ENCODE data around the gene METTL25. TPM values are rescaled to one million over a fixed set of nuclear protein-coding genes. Genes with fewer than 3 reads are reported as not detected.

METTL25 gene
- total and polyA plus RNA-seq, 4 donors: 2.6 to 25.1 (median 8.6) TPM

GRCh38 chr12:82383930-82384552 lies 25.7 kb downstream of the METTL25 start:
- Histone ChIP-seq H3K9me3 (ENCODE audit: control insufficient read depth in 4 of 4, insufficient read depth in 3 of 4, low read length in 3 of 4) (no peaks in the 10 kb centered on the region), H3K4me3 (no peak overlapping the region), H3K27ac (ENCODE audit: low read depth in 1 of 2, low read length in 1 of 2) (no peak overlapping the region), H3K27me3 (ENCODE audit: control insufficient read depth in 3 of 3, insufficient read depth in 3 of 3, low read length in 2 of 3) (no peaks in the 10 kb centered on the region), H3K4me1 (ENCODE audit: control insufficient read depth in 5 of 5, insufficient read depth in 5 of 5, low read length in 5 of 5) (peaks cover 0 to 2% (median 0%) of the 10 kb centered on the region in 5 donors), H3K9ac (ENCODE audit: insufficient read depth in 1 of 2, low read length in 2 of 2) (no peak overlapping the region), H3K36me3 (ENCODE audit: control insufficient read depth in 4 of 4, insufficient read depth in 4 of 4, low read length in 4 of 4) (peaks cover 0 to 8% (median 6%) of the 10 kb centered on the region in 4 donors)
- DNase-seq: peak in 2 of 3 donors; percentile 49 to 66
- no peak for ATAC-seq (ENCODE audit: insufficient read depth, low FRiP score)
- TF ChIP-seq, protein P1, sequence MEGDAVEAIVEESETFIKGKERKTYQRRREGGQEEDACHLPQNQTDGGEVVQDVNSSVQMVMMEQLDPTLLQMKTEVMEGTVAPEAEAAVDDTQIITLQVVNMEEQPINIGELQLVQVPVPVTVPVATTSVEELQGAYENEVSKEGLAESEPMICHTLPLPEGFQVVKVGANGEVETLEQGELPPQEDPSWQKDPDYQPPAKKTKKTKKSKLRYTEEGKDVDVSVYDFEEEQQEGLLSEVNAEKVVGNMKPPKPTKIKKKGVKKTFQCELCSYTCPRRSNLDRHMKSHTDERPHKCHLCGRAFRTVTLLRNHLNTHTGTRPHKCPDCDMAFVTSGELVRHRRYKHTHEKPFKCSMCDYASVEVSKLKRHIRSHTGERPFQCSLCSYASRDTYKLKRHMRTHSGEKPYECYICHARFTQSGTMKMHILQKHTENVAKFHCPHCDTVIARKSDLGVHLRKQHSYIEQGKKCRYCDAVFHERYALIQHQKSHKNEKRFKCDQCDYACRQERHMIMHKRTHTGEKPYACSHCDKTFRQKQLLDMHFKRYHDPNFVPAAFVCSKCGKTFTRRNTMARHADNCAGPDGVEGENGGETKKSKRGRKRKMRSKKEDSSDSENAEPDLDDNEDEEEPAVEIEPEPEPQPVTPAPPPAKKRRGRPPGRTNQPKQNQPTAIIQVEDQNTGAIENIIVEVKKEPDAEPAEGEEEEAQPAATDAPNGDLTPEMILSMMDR (IDR thresholded peaks at IDR 0.05; ENCODE audit: control extremely low read depth, extremely low read depth): no peak
- WGBS, 2 donors: 76 to 80% methylated on average over 2 of the region's 2 CpGs

GRCh38 chr12:82398879-82399278 lies 40.5 kb downstream of the METTL25 start:
- peaks cover 0 to 9% (median 4%) of the 10 kb centered on the region in 4 donors for H3K36me3 ChIP-seq (ENCODE audit: control insufficient read depth in 4 of 4, insufficient read depth in 4 of 4, low read length in 4 of 4)
- H3K9ac ChIP-seq (ENCODE audit: insufficient read depth in 1 of 2, low read length in 2 of 2): no peak overlapping the region
- no peaks in the 10 kb centered on the region for H3K4me1 ChIP-seq (ENCODE audit: control insufficient read depth in 5 of 5, insufficient read depth in 5 of 5, low read length in 5 of 5)
- no peak for ATAC-seq (ENCODE audit: insufficient read depth, low FRiP score)
- H3K27me3 ChIP-seq (ENCODE audit: control insufficient read depth in 3 of 3, insufficient read depth in 3 of 3, low read length in 2 of 3): no peaks in the 10 kb centered on the region
- DNase-seq: no peak
- no peak overlapping the region for H3K27ac ChIP-seq (ENCODE audit: low read depth in 1 of 2, low read length in 1 of 2)
- TF ChIP-seq, protein P1 (IDR thresholded peaks at IDR 0.05; ENCODE audit: control extremely low read depth, extremely low read depth): no peak
- no peaks in the 10 kb centered on the region for H3K9me3 ChIP-seq (ENCODE audit: control insufficient read depth in 4 of 4, insufficient read depth in 3 of 4, low read length in 3 of 4)
- no peak overlapping the region for H3K4me3 ChIP-seq

GRCh38 chr12:82400819-82401218 lies 42.5 kb downstream of the METTL25 start:
- H3K9me3 ChIP-seq (ENCODE audit: control insufficient read depth in 4 of 4, insufficient read depth in 3 of 4, low read length in 3 of 4): no peaks in the 10 kb centered on the region
- ATAC-seq (ENCODE audit: insufficient read depth, low FRiP score): no peak
- H3K27me3 ChIP-seq (ENCODE audit: control insufficient read depth in 3 of 3, insufficient read depth in 3 of 3, low read length in 2 of 3): no peaks in the 10 kb centered on the region
- DNase-seq: no peak
- H3K27ac ChIP-seq (ENCODE audit: low read depth in 1 of 2, low read length in 1 of 2): no peak overlapping the region
- no peaks in the 10 kb centered on the region for H3K4me1 ChIP-seq (ENCODE audit: control insufficient read depth in 5 of 5, insufficient read depth in 5 of 5, low read length in 5 of 5)
- TF ChIP-seq, protein P1 (IDR thresholded peaks at IDR 0.05; ENCODE audit: control extremely low read depth, extremely low read depth): no peak
- WGBS, 2 donors: 86 to 93% methylated on average over 2 of the region's 2 CpGs
- H3K36me3 ChIP-seq (ENCODE audit: control insufficient read depth in 4 of 4, insufficient read depth in 4 of 4, low read length in 4 of 4): peaks cover 0 to 4% (median 0%) of the 10 kb centered on the region in 4 donors
- H3K4me3 ChIP-seq: no peak overlapping the region
- no peak overlapping the region for H3K9ac ChIP-seq (ENCODE audit: insufficient read depth in 1 of 2, low read length in 2 of 2)

GRCh38 chr12:82406651-82407050 lies 48.3 kb downstream of the METTL25 start:
- no peak for DNase-seq
- no peak overlapping the region for H3K27ac ChIP-seq (ENCODE audit: low read depth in 1 of 2, low read length in 1 of 2)
- no peak overlapping the region for H3K4me3 ChIP-seq
- H3K36me3 ChIP-seq (ENCODE audit: control insufficient read depth in 4 of 4, insufficient read depth in 4 of 4, low read length in 4 of 4): peaks cover 0 to 5% (median 0%) of the 10 kb centered on the region in 4 donors
- H3K27me3 ChIP-seq (ENCODE audit: control insufficient read depth in 3 of 3, insufficient read depth in 3 of 3, low read length in 2 of 3): no peaks in the 10 kb centered on the region
- TF ChIP-seq, protein P1 (IDR thresholded peaks at IDR 0.05; ENCODE audit: control extremely low read depth, extremely low read depth): no peak
- 72 to 82% methylated on average over 1 of the region's 1 CpG for WGBS, 2 donors
- no peaks in the 10 kb centered on the region for H3K9me3 ChIP-seq (ENCODE audit: control insufficient read depth in 4 of 4, insufficient read depth in 3 of 4, low read length in 3 of 4)
- ATAC-seq (ENCODE audit: insufficient read depth, low FRiP score): no peak
- H3K4me1 ChIP-seq (ENCODE audit: control insufficient read depth in 5 of 5, insufficient read depth in 5 of 5, low read length in 5 of 5): peaks cover 0 to 4% (median 0%) of the 10 kb centered on the region in 5 donors
- H3K9ac ChIP-seq (ENCODE audit: insufficient read depth in 1 of 2, low read length in 2 of 2): no peak overlapping the region
